Hindlimb muscle (tissue), 1 donor: ENCODE results near the gene DDB1. TPM values are rescaled to one million over a fixed set of nuclear protein-coding genes. Genes with fewer than 3 reads are reported as not detected.
"Not testable (repeated sequence)": the region's sequence is repeated elsewhere in the genome, so short reads cannot be mapped to it uniquely, and the experiment has no call there.

ENCODE experiments used
- DNase-seq: peaks from one replicate; pipeline ENCODE4 v3.0.0-alpha.2; 2013
- polyA plus RNA-seq: library from polyadenylated mRNA; unstranded; fragments of 120-200 nt; gene quantifications from one replicate; pipeline ENCODE4 v1.2.1, GENCODE V29; 2013; ENCODE audit not compliant: insufficient read length

Gene DDB1
- polyA plus RNA-seq, 1 donor = 190 TPM

- no peak for DNase-seq
These were observed 65.5 kb downstream of the DDB1 start for GRCh38 chr11:61267437-61267841.

GRCh38 chr11:61266602-61267001 lies 66.3 kb downstream of the DDB1 start:
- DNase-seq = no peak

GRCh38 chr11:61265357-61265756 lies 67.5 kb downstream of the DDB1 start:
- no peak for DNase-seq

GRCh38 chr11:61264795-61265194 lies 68.1 kb downstream of the DDB1 start:
- DNase-seq = no peak

GRCh38 chr11:61264371-61264770 lies 68.5 kb downstream of the DDB1 start:
- DNase-seq = no peak

- no peak for DNase-seq
These were observed 73.5 kb downstream of the DDB1 start for GRCh38 chr11:61259363-61259762.

GRCh38 chr11:61258546-61258945 lies 74.4 kb downstream of the DDB1 start:
- no peak for DNase-seq

- no peak for DNase-seq
These were observed 76.0 kb downstream of the DDB1 start for GRCh38 chr11:61256710-61257482.

- no peak for DNase-seq
These were observed 78.4 kb downstream of the DDB1 start for GRCh38 chr11:61254403-61255025.

GRCh38 chr11:61252332-61252731 lies 80.6 kb downstream of the DDB1 start:
- not testable (repeated sequence) for DNase-seq

- DNase-seq = peak; percentile 77
These were observed 81.8 kb downstream of the DDB1 start for GRCh38 chr11:61250796-61251765.

Other genes with a start within 250 kb of the DDB1 start
- gene CD5, start 230.6 kb downstream of the DDB1 start, polyA plus RNA-seq = 0.13 TPM
- 22.0 TPM for gene VPS37C, start 171.7 kb downstream of the DDB1 start, polyA plus RNA-seq
- gene PGA3, start 129.6 kb downstream of the DDB1 start, polyA plus RNA-seq = not detected
- gene PGA4, start 110.8 kb downstream of the DDB1 start, polyA plus RNA-seq = 0.44 TPM
- gene PGA5, start 91.9 kb downstream of the DDB1 start, polyA plus RNA-seq = 1.1 TPM
- gene VWCE, start 37.8 kb downstream of the DDB1 start, polyA plus RNA-seq = 4.9 TPM
- gene TKFC, start 123 bp upstream of the DDB1 start, polyA plus RNA-seq = 20.7 TPM
- gene CYB561A3, start 28.8 kb upstream of the DDB1 start, polyA plus RNA-seq = 16.9 TPM
- gene TMEM138, start 29.3 kb upstream of the DDB1 start, polyA plus RNA-seq = 17.8 TPM
- 11.2 TPM for gene TMEM216, start 59.5 kb upstream of the DDB1 start, polyA plus RNA-seq
- 78.3 TPM for gene CPSF7, start 96.9 kb upstream of the DDB1 start, polyA plus RNA-seq
- 29.9 TPM for gene SDHAF2, start 97.0 kb upstream of the DDB1 start, polyA plus RNA-seq
- gene LRRC10B, start 175.6 kb upstream of the DDB1 start, polyA plus RNA-seq = not detected
- gene SYT7, start 248.0 kb upstream of the DDB1 start, polyA plus RNA-seq = 3.4 TPM